ENCODE data around the gene RNU7-1. TPM values are rescaled to one million over a fixed set of nuclear protein-coding genes. Genes with fewer than 3 reads are reported as not detected.

Gene RNU7-1
- total RNA-seq, 1 donor from 2014 or later = not detected

GRCh38 chr12:6934110-6934509 lies 9.5 kb upstream of the RNU7-1 start:
- Mint-ChIP-seq H3K4me3 (peak overlapping the region; percentile 50), H3K27me3 (ENCODE audit: low read depth) (peaks cover 8% of the 10 kb centered on the region), H3K9me3 (no peaks in the 10 kb centered on the region), H3K4me1 (peaks cover 48% of the 10 kb centered on the region), H3K36me3 (ENCODE audit: low read depth) (peaks cover 14% of the 10 kb centered on the region), H3K27ac (ENCODE audit: unreplicated experiment) (peak overlapping the region; percentile 4)
- TF ChIP-seq CTCF (conservative IDR thresholded peaks at IDR 0.05) = no peak
- no peak for DNase-seq (ENCODE audit: low read depth, low spot score)

- Mint-ChIP-seq H3K36me3 (ENCODE audit: low read depth) (peaks cover 17% of the 10 kb centered on the region), H3K4me1 (peaks cover 36% of the 10 kb centered on the region), H3K9me3 (no peaks in the 10 kb centered on the region), H3K4me3 (peak overlapping the region; percentile 77), H3K27ac (ENCODE audit: unreplicated experiment) (peak overlapping the region; percentile 57), H3K27me3 (ENCODE audit: low read depth) (peaks cover 9% of the 10 kb centered on the region)
- DNase-seq (ENCODE audit: low read depth, low spot score) = no peak
- TF ChIP-seq CTCF (conservative IDR thresholded peaks at IDR 0.05) = no peak
These were observed 8.0 kb upstream of the RNU7-1 start for GRCh38 chr12:6935371-6936193.

GRCh38 chr12:6936194-6936635 lies 7.4 kb upstream of the RNU7-1 start:
- DNase-seq (ENCODE audit: low read depth, low spot score) = no peak
- H3K4me3 Mint-ChIP-seq = peak overlapping the region; percentile 81
- no peak overlapping the region for H3K27ac Mint-ChIP-seq (ENCODE audit: unreplicated experiment)
- peaks cover 10% of the 10 kb centered on the region for H3K27me3 Mint-ChIP-seq (ENCODE audit: low read depth)
- H3K36me3 Mint-ChIP-seq (ENCODE audit: low read depth) = peaks cover 19% of the 10 kb centered on the region
- peaks cover 32% of the 10 kb centered on the region for H3K4me1 Mint-ChIP-seq
- no peak for TF ChIP-seq CTCF (conservative IDR thresholded peaks at IDR 0.05)
- no peaks in the 10 kb centered on the region for H3K9me3 Mint-ChIP-seq

- H3K36me3 Mint-ChIP-seq (ENCODE audit: low read depth) = peaks cover 19% of the 10 kb centered on the region
- H3K27ac Mint-ChIP-seq (ENCODE audit: unreplicated experiment) = no peak overlapping the region
These were observed 6.8 kb upstream of the RNU7-1 start for GRCh38 chr12:6936636-6937480.

More at GRCh38 chr12:6936636-6937480, 6.8 kb upstream of the RNU7-1 start:
- Mint-ChIP-seq H3K4me3 (peak overlapping the region; percentile 81), H3K27me3 (ENCODE audit: low read depth) (peaks cover 12% of the 10 kb centered on the region), H3K9me3 (no peaks in the 10 kb centered on the region), H3K4me1 (peaks cover 32% of the 10 kb centered on the region)
- DNase-seq (ENCODE audit: low read depth, low spot score) = no peak
- TF ChIP-seq CTCF (conservative IDR thresholded peaks at IDR 0.05) = no peak
